Skeletal muscle cell (primary cell): ENCODE data around the gene LRRC36.

Experiments used
- DNase-seq: peaks from one replicate; pipeline ENCODE4 v3.0.0-alpha.2; 2010; ENCODE audit warnings: low read depth
- H3K4me3 ChIP-seq: 2 replicates; pipeline ENCODE4 v1.5.1; 2011; ENCODE audit warnings: low read depth, mild to moderate bottlenecking, control low read depth, low read length, moderate library complexity

LRRC36 gene

GRCh38 chr16:67384778-67385510 lies 58.3 kb downstream of the LRRC36 start:
- no peak for DNase-seq
- H3K4me3 ChIP-seq: no peak overlapping the region

GRCh38 chr16:67386861-67387455 lies 60.3 kb downstream of the LRRC36 start:
- H3K4me3 ChIP-seq: no peak overlapping the region
- no peak for DNase-seq

DNA sequence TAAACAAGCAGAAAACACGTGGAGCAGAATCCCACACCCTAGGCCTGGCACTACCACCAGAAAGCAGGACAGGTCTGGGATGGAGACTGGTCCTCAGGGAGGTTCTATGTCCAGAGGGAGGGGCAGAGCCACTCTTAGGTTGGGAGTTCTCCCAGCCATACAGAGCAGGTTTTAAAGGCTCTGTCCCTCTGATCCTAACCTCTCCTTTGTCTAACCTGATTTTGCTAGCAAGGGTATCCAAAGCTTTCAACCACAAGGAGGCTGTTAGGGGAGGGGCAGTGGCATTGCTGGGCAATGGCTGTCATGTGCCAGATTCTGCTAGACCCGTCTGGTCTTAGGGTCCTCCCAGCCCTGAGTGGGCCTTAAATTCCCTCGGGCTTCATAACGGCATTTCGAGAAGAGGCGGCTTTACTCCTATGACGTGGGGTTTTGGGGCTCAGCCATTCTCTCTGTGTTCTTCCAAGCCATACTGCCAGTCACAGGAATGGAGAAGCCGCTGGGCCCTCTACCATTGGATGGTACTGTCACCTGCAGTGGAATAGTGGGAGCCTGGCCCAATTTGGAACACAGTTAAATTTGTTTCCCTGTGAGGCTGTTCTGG lies 61.0 kb downstream of the LRRC36 start:
- H3K4me3 ChIP-seq: no peak overlapping the region
- no peak for DNase-seq

- DNase-seq: no peak
- no peak overlapping the region for H3K4me3 ChIP-seq
Measured at GRCh38 chr16:67388191-67388590, 61.6 kb downstream of the LRRC36 start.

- H3K4me3 ChIP-seq: no peak overlapping the region
- DNase-seq: no peak
Measured at GRCh38 chr16:67388591-67388990, 62.0 kb downstream of the LRRC36 start.

DNA sequence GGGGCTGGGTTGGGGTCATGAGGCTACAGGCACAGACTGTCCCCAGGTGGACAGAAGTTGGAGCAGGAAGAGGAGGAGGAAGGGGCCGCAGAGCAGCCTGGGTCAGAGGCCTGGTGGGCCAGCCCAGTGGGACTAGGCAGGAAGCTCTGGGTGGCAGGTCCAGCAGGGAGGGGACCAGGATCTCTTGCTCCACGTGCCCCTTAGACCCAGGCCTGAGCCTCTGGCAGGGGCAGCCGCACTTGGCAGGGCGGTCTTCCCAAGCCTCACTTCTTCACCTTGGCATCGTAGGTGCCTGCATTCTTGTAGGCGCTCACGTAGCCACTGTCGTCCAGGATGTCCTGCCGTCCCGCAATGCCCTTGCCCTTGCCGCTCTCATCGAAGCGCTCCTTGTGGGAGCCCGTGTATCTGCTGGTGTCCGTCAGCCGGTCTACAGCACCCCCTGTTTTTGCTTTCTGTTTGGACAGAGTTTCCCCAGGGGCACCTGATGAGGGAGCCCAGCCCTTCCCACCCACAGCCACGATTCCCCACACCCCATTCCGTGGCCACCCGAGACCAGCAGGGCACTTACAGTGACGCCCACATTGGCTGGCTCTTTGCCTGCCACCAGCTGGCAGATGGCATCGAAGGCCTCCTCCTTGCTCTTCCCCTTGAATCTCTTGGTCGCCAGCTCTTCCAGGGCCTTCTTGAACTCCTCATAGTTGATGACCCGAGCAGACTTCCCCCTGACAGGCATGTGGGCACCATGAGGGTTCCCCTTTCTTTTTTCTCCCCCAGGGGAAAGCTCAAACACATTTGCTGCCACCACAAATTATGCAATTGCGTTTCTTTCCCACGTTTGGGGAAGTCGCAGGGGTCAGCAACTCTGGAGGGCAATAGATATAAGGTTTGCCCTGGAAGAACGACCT lies 63.5 kb downstream of the LRRC36 start:
- no peak for DNase-seq
- no peak overlapping the region for H3K4me3 ChIP-seq

GRCh38 chr16:67390816-67391423 lies 64.3 kb downstream of the LRRC36 start:
- no peak overlapping the region for H3K4me3 ChIP-seq
- no peak for DNase-seq

DNA sequence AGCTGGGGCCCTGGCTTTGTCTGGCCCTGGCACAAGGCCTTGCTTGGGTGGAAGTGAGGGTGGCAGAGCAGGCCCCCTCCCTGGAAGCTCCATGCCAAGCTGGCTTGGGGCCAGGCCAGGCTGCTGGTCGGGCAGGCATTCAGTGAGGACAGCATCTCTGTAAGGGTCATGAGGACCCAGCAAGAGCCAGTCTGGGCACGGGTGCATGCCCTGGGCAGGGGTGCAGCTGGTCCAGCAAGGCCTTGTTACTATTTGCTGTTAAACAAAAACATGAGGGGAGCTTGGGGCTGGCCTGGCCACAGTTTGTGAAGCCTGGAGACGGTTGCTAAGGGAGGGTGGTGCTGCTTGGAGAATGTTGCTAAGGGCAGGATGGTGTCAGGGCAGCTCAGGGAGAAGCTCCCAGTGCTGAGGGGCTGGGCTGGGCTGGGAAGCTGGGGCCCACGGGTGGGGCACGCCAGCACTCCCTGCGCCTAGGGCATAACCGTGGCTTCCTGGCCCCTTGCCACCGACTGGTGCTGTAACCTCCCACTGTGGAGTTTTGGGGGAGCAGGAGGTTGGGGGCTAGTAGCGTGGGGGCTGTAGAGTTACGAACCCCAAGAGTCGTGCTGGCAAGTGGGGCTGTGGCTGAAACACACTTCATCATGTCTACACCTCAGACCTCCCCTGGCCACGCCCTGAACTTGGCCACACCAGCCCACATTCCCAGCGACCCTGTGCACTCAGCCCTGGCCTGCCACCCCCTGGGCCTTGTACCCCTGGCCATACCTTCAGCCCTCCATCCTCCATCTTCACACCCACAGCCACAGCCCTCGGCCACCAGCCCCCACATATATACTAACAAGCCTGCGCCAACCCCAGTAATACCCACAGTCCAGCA lies 65.0 kb downstream of the LRRC36 start:
- no peak for DNase-seq
- H3K4me3 ChIP-seq: no peak overlapping the region

DNA sequence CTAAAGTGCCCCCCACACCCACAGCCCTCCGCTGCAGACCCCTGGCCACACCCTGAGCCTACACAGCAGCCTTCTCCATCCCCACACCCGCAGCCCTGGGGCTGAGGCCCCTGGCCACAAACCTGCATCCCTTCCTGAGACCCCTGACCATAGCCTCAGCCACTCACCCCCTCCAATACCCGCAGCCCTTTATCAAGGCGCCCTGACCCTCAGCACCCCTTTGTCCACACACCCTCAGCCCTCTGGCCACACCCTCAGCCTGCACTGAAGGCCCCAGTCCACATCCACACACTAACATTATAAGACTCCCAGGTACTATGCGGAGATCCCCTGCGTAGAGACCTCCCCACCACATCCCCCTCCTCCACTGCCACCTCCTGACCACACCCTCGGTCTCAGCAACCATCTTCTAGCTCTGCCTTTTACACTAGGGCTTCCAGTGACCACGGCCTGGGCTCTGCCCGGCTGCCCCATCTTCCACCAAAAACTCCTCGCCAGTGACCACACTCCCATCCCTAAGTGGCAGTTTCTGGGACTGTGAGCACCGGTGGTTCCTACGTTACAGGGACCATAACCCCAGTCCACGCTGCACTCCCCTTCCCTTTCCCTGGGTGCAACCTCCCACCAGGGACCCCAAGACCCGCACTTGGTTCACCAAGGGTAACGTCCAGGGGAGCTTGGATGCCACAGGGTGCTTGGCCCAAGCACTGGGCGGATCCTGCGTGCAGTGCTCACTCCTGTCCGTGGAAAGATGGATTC lies 65.9 kb downstream of the LRRC36 start:
- H3K4me3 ChIP-seq: peak overlapping the region; percentile 39
- DNase-seq: no peak

DNA sequence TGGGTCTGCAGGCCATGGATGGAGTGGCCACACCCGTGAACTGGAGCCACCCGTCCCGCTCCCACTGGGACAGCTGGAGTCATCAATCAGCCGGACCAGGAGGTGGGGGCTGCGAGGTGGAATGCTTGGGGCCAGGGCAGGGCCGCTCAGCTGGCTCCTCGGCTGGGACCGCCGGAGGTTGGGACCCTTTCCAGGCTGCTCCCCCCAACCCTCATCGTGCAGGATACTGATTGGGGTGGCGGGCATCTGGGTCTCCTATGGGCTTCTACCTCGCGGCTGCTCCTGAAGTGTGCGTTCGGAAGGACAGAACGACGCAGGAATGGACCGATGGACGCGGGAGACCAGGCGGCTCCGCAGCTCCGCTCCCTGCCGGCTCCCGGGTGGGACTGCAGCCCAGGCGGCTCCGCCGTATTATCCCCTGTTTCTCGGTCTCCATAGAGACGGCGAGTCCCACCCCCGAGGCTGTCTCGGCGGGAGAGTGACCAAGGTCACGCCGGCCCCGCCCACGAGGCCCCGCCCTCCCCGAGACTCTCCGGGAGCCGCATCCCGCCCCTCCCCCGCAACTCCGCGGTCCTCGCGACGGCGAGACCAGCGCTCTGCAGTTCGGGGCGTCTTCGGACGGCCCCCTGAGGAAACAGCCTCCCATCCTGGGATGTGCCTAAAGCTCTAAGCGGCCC lies 66.6 kb downstream of the LRRC36 start, which contains the start of gene TPPP3:
TPPP3 (minus strand) TSS at position 388 of the 677 bp plus-strand sequence. CDS start 2,387 bp downstream, outside the sequence.
- no peak for DNase-seq
- peak within 1 kb of the TSS; percentile 39 for H3K4me3 ChIP-seq

- peak overlapping the region; percentile 39 for H3K4me3 ChIP-seq
- no peak for DNase-seq
Measured at GRCh38 chr16:67393788-67394154, 67.2 kb downstream of the LRRC36 start.

DNA sequence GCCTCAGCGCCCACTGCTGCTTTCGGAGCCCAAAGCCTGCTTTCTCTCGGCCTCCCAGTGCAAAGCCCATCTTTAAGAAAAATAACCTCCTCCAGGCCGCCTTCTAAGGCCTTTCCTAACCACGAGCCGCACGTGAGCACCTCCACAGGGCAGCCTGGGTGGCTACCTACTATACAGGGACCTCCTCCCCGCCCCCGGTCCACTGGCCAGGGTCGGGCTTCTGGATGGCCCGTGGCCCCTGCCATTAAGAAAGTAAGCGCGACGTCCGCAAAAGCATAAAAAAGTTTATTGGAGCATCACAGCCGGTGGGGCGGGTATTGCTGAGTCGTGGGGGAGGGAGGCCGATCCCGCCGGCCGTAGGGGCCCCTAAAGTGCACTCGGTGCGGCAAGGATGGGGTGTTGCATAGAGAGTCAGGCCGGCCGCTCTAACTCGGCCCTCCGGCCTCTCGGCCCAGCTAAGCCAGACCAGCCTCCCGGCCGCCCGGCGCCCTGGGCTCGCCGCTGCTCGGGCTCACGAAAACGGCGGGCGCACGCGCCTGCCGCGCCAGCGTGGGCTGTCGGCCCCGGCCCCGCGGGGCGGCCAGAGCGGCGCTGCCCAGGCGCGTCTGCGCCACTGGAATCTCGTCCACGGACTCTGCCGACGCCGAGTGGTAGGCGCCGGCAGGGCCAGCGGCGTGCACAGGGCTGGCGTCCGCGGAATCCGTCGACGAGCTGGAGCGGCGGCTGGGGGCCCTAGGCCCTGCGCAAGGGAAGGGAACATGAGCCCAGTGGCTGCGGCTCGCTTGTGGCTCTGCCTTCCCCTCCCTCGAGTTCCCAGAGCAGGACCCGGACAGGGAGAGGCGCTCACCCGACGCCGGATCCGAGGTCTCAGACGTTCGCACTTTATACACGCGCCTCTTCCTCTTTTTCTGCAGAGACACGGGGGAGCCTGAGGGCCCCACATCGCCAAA lies 67.8 kb downstream of the LRRC36 start:
- H3K4me3 ChIP-seq: no peak overlapping the region
- no peak for DNase-seq

DNA sequence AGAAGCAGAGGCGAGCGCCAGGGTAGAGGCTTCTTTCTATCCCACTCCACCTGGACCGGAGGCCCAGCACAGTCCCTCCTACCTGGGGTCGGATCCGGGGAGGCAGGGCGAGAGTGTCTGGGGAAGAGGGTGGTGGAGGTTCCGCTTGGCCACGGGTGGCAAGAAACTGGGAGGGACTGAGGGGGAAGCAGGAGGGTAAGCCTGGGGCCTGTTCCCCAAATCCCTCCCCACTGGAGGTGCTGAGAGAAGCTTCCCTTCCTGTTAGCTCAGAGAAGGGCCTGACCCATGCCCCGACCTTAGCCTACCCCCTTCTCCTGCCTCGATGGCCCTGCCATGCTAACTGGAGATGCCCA lies 68.5 kb downstream of the LRRC36 start:
- no peak for DNase-seq
- H3K4me3 ChIP-seq: no peak overlapping the region

DNA sequence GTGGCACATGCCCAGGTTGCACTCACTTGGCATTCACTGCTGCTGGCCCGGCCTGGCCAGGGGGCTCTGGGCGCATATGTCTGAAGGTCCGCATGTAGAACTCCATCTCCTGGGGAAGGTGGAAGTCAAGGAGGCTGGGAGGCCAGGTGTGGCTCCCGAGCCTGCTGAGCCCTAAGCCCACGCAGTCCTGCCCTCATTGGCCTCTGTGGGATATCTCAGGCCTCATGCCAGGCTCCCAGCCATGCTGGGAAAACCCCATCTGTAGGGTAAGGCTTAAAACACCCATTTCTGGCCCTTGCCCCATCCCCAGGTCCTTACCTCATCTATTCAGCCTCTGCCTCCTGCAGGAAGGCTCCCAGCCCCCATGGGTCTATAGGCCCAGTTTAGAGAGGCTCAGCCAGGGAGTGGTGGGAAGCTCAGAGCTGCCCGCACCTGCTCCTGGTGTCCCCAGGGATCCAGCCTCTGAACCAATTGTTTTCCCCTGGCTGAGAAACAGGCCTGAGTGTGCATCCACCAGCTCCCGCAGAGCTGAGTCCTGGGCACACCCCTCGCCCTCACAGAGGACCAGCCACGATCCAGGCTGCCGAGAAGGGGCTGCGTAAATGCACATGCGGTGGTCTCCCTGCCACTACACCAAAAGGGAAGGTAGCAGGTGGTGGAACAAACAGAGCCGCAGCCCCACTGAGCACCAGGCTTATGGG lies 69.0 kb downstream of the LRRC36 start:
- H3K4me3 ChIP-seq: no peak overlapping the region
- DNase-seq: no peak

DNA sequence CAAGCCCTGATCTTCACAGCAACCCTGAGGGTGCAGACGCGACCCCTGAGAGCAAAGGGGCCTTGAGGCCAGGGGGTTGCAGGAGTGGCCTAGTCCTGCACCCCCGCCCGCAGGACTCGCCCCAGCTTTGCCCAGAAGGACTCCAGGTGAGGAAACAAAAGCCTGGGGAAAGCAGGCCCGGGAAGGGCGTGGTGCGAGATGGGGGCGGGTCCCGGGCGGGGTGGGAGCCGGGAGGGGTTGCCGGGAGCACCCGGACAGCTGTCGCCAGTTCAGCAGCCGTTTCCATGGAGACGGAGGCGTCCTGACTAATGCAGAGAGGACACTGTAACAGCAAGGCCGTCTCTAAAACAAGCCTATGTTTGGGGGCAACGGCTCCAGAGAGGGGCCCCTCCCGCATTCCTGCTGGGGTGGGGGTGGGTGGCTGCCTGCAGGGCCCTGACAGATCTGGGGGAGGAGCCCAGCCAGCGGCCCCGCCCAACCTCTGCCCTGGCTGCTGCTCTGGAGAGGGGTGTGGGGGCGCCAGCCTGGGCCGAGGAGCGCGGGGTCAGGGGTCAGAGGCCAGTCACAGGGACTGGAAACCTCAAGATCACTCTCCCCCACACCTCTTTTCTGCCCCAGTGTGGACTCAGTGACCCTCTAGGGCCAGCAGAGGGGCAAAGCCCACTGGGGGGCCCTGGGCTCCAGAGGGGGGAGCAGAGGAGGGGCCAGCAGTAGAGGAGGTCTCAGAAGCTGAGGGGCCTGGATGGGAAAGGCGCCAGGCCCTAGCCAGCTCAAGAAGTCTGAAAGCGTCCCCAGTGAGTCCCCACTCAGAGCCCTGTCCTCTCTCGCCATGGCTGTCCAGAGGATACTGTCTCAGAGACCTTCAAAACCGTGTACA lies 69.8 kb downstream of the LRRC36 start:
- peak; percentile 58 for DNase-seq
- no peak overlapping the region for H3K4me3 ChIP-seq
